Peyer's patch (tissue), 4 donors: ENCODE results near the gene DNAJA4.

Experiments used
- CTCF ChIP-seq, 6 experiments: fragments of 450-650 bp in 4 of 6; fragments of 200-600 bp in 2 of 6; sonication (generic) in 1 of 6; IDR thresholded peaks; one replicate each; pipeline ENCODE4 v1.5.1; 2017 to 2019; ENCODE audit warnings: antibody characterized with exemption in 6 of 6, mild to moderate bottlenecking in 3 of 6, moderate library complexity in 1 of 6
- POLR2A ChIP-seq, 2 donors: fragments of 450-650 bp; IDR thresholded peaks; one replicate each; pipeline ENCODE4 v1.5.1; 2017; ENCODE audit warnings: antibody characterized with exemption in 2 of 2, mild to moderate bottlenecking in 2 of 2, moderate library complexity in 2 of 2

GRCh38 chr15:78321786-78322185 is 57.4 kb downstream of the DNAJA4 start:
- TF ChIP-seq POLR2A (IDR thresholded peaks at IDR 0.05) (no peak), CTCF (IDR thresholded peaks at IDR 0.05) (no peak)
